CD14-positive monocyte (primary cell): Measurements from ENCODE around the gene CTNNA2. TPM values are rescaled to one million over a fixed set of nuclear protein-coding genes. Genes with fewer than 3 reads are reported as not detected.

Experiments used
- DNase-seq, 3 donors: peaks; one replicate each; pipeline ENCODE4 v3.0.0-alpha.2; 2011 to 2022
- H2AFZ ChIP-seq: 2 replicates; pipeline ENCODE4 v1.6.0; 2012; ENCODE audit warnings: mild to moderate bottlenecking, low read depth, low read length, inconsistent platforms; ENCODE audit not compliant: insufficient read depth, poor library complexity, severe bottlenecking
- H3K27ac ChIP-seq, 2 donors: 1 replicate in 1 of 2; 2 replicates in 1 of 2; pipeline ENCODE4 v1.5.1; 2012 to 2013; ENCODE audit warnings: low read length in 2 of 2, control low read depth in 1 of 2, inconsistent platforms in 1 of 2, low read depth in 1 of 2, mild to moderate bottlenecking in 1 of 2
- H3K27me3 ChIP-seq, 2 donors: one replicate each; pipeline versions ENCODE4 v1.6.0 to v1.6.1; 2011 to 2013; ENCODE audit warnings: low read length in 2 of 2; ENCODE audit not compliant: control insufficient read depth in 2 of 2, insufficient read depth in 2 of 2
- H3K36me3 ChIP-seq, 2 donors: replicated peaks in 1 of 2; 1 replicate in 1 of 2; 2 replicates in 1 of 2; pipeline versions ENCODE4 v1.5.1 to v1.6.1; 2012 to 2013; ENCODE audit warnings: low read length in 2 of 2, control low read depth in 1 of 2, inconsistent platforms in 1 of 2, mild to moderate bottlenecking in 1 of 2; ENCODE audit not compliant: insufficient read depth in 2 of 2, control insufficient read depth in 1 of 2
- H3K4me1 ChIP-seq, 2 donors: 1 replicate in 1 of 2; 2 replicates in 1 of 2; pipeline versions ENCODE4 v1.5.1 to v1.6.1; 2012 to 2013; ENCODE audit warnings: low read length in 2 of 2, control low read depth in 1 of 2, inconsistent platforms in 1 of 2, mild to moderate bottlenecking in 1 of 2, moderate library complexity in 1 of 2; ENCODE audit not compliant: insufficient read depth in 2 of 2, control insufficient read depth in 1 of 2
- H3K4me2 ChIP-seq: replicated peaks from 2 replicates; pipeline ENCODE3; 2012; ENCODE audit warnings: low read length, moderate library complexity, mild to moderate bottlenecking; ENCODE audit not compliant: poor library complexity, severe bottlenecking; ENCODE audit errors: extremely low read depth
- H3K4me3 ChIP-seq, 3 experiments: fragments of 200-600 bp in 1 of 3; sonication (generic) in 1 of 3; replicated peaks in 1 of 3; 1 replicate in 2 of 3; 2 replicates in 1 of 3; pipeline ENCODE4 v1.5.1; 2011 to 2013; ENCODE audit warnings: low read length in 3 of 3, mild to moderate bottlenecking in 3 of 3, control low read depth in 2 of 3, low read depth in 2 of 3, inconsistent platforms in 1 of 3, moderate library complexity in 1 of 3
- H3K79me2 ChIP-seq: 2 replicates; pipeline ENCODE4 v1.6.0; 2012; ENCODE audit warnings: mild to moderate bottlenecking, control low read depth, inconsistent platforms, low read length, moderate library complexity; ENCODE audit not compliant: insufficient read depth
- H3K9ac ChIP-seq: 2 replicates; pipeline ENCODE4 v1.6.0; 2017; ENCODE audit warnings: low read length, mild to moderate bottlenecking; ENCODE audit not compliant: insufficient read depth, poor library complexity, severe bottlenecking
- H3K9me3 ChIP-seq, 2 donors: replicated peaks in 1 of 2; 1 replicate in 1 of 2; 2 replicates in 1 of 2; pipeline versions ENCODE4 v1.5.1 to v1.6.1; 2012 to 2013; ENCODE audit warnings: low read length in 2 of 2, control low read depth in 1 of 2; ENCODE audit not compliant: control insufficient read depth in 1 of 2, insufficient read depth in 1 of 2
- H4K20me1 ChIP-seq: 2 replicates; pipeline ENCODE4 v1.6.0; 2012; ENCODE audit warnings: mild to moderate bottlenecking, low read length, control low read depth, moderate library complexity; ENCODE audit not compliant: insufficient read depth
- H3K27ac Mint-ChIP-seq, 7 donors: one replicate each; pipeline ENCODE4 v1.8.0; 2020; ENCODE audit warnings: mild to moderate bottlenecking in 7 of 7, mixed read lengths in 7 of 7, moderate library complexity in 6 of 7, inconsistent platforms in 2 of 7
- H3K27me3 Mint-ChIP-seq, 3 donors: one replicate each; pipeline ENCODE4 v1.8.0; 2021 to 2022; ENCODE audit warnings: low read depth in 3 of 3, mild to moderate bottlenecking in 3 of 3, mixed read lengths in 3 of 3, moderate library complexity in 3 of 3, inconsistent platforms in 1 of 3
- H3K36me3 Mint-ChIP-seq, 2 donors: one replicate each; pipeline ENCODE4 v1.8.0; 2020; ENCODE audit warnings: mixed read lengths in 2 of 2, inconsistent platforms in 1 of 2, mild to moderate bottlenecking in 1 of 2
- H3K4me1 Mint-ChIP-seq: one replicate; pipeline ENCODE4 v1.8.0; 2020; ENCODE audit warnings: mild to moderate bottlenecking, mixed read lengths
- H3K4me3 Mint-ChIP-seq, 2 donors: one replicate each; pipeline ENCODE4 v1.8.0; 2020; ENCODE audit warnings: mild to moderate bottlenecking in 2 of 2, mixed read lengths in 2 of 2, moderate library complexity in 1 of 2
- H3K9me3 Mint-ChIP-seq, 7 donors: one replicate each; pipeline ENCODE4 v1.8.0; 2020 to 2022; ENCODE audit warnings: mixed read lengths in 7 of 7, mild to moderate bottlenecking in 6 of 7, moderate library complexity in 6 of 7, inconsistent platforms in 2 of 7
- WGBS: methylation state at CpG from one replicate; pipeline ENCODE4 v1.1.5; 2013; ENCODE audit warnings: missing lambda C conversion rate; ENCODE audit not compliant: insufficient coverage; 5-methylcytosine and 5-hydroxymethylcytosine counted together
- intact Hi-C, 2 donors: fragments of 100-400 bp; cut with micrococcal nuclease; formaldehyde crosslinking; loops; one replicate each; pipeline versions ENCODE4 v1.15.0 to v1.15.1; 2023
- polyA plus RNA-seq, 3 donors: library from polyadenylated mRNA; depleted of rRNA in 1 of 3; unstranded in 2 of 3; stranded (reverse) in 1 of 3; fragments of 300-500 nt in 2 of 3; fragments of >200 nt in 1 of 3; fragmentation: Illumina TruSeq in 2 of 3; gene quantifications; 1 replicate in 2 of 3; 2 replicates in 1 of 3; pipeline ENCODE4 v1.2.3, GENCODE V29; 2012 to 2021
- TF ChIP-seq, protein P1 (sequence below): fragments of 200-600 bp; IDR thresholded peaks from one replicate; pipeline ENCODE4 v1.8.0; 2022; ENCODE audit warnings: antibody characterized with exemption, mild to moderate bottlenecking

Gene CTNNA2
- polyA plus RNA-seq, 3 donors = not detected

DNA sequence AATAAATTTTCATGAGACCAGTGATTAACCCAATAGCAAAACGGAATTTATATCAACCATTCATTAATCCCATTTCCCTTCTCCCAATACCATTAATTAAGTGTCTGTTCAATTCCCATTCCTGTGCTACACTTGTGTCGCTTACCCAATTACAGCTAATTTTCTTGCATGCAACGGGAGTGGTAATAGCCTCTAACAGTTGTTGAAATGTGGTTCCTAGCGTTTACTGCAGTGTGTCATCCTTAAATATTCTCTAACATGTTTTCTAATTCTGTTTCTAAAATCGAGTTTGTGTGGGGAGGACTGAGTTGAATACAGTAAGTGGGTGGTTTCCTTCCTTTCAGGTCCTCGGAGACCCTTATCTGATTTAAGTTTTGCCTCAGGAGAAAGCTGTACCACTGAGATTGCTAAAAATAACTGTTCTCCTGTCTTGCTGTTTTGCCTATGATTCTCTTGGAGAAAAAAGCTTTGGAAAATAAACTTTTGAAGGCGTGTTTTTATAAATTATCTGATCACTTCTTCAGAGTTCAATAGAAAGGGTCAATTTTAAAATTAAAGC, 851.0 kb downstream of the CTNNA2 start:
- intact Hi-C loops = no loop called here
- H3K4me1 Mint-ChIP-seq = peaks cover 3% of the 10 kb centered on the region

DNA sequence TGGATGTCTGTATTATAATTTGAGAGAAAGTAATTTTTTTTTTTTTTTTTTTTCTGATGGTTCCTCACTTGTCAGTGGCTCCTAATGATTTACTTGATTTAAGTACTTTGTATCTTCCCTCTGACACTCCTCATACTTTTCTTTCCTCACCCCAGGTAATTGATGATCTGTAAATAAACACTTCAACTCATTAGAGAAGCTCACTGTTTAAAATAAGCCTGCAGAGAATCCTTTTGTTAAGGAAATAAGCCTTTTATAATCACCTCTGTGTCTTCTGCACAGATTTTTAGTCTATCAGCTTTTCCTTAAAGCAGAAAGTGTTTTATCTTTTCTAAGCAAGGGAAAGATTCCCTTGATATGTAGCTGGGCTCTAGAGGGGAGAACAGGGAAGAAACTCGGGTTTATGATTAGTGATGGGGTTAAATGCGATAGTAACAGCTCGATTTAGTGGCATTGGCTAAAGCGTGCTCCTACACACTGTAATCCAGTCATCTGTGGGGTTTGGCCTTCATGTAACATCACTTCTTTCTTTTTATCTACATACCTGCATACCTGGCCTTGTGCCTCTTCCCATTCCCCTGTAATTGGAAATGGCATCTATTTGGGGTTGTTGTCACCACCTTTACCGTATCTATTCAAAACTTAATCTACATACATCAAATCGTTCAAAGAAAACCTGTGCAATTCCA, 851.8 kb downstream of the CTNNA2 start:
- WGBS = 100% methylated on average over 1 of the region's 6 CpGs
- H3K27me3 Mint-ChIP-seq = peaks cover 0 to 3% (median 2%) of the 10 kb centered on the region in 3 donors

More for the DNA sequence above, 851.0 kb downstream of the CTNNA2 start:
- no peaks in the 10 kb centered on the region for H3K27me3 ChIP-seq
- H4K20me1 ChIP-seq = no peaks in the 10 kb centered on the region
- no peaks in the 10 kb centered on the region for H3K79me2 ChIP-seq
- no peaks in the 10 kb centered on the region for H3K36me3 ChIP-seq
- 0% methylated on average over 1 of the region's 7 CpGs for WGBS
- no peak overlapping the region for H3K27ac ChIP-seq
- no peak overlapping the region for H2AFZ ChIP-seq
- no peaks in the 10 kb centered on the region for H3K4me1 ChIP-seq
- no peak overlapping the region for H3K4me2 ChIP-seq
- no peak for DNase-seq
- Mint-ChIP-seq H3K36me3 (no peaks in the 10 kb centered on the region), H3K9me3 (peaks cover 0 to 4% (median 0%) of the 10 kb centered on the region in 7 donors), H3K4me3 (no peak overlapping the region), H3K27ac (no peak overlapping the region), H3K27me3 (peaks cover 0 to 3% (median 2%) of the 10 kb centered on the region in 3 donors)
- H3K9ac ChIP-seq = no peak overlapping the region
- H3K4me3 ChIP-seq = no peak overlapping the region
- H3K9me3 ChIP-seq = peaks cover 0 to 3% of the 10 kb centered on the region in 2 donors
- TF ChIP-seq, protein P1, sequence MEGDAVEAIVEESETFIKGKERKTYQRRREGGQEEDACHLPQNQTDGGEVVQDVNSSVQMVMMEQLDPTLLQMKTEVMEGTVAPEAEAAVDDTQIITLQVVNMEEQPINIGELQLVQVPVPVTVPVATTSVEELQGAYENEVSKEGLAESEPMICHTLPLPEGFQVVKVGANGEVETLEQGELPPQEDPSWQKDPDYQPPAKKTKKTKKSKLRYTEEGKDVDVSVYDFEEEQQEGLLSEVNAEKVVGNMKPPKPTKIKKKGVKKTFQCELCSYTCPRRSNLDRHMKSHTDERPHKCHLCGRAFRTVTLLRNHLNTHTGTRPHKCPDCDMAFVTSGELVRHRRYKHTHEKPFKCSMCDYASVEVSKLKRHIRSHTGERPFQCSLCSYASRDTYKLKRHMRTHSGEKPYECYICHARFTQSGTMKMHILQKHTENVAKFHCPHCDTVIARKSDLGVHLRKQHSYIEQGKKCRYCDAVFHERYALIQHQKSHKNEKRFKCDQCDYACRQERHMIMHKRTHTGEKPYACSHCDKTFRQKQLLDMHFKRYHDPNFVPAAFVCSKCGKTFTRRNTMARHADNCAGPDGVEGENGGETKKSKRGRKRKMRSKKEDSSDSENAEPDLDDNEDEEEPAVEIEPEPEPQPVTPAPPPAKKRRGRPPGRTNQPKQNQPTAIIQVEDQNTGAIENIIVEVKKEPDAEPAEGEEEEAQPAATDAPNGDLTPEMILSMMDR = no peak

More for the DNA sequence above, 851.8 kb downstream of the CTNNA2 start:
- no peak overlapping the region for H3K4me3 ChIP-seq
- no peaks in the 10 kb centered on the region for H3K9me3 ChIP-seq
- H3K9me3 Mint-ChIP-seq = no peaks in the 10 kb centered on the region
- H3K9ac ChIP-seq = no peak overlapping the region
- no peak overlapping the region for H2AFZ ChIP-seq
- no peak for DNase-seq
- H3K27me3 ChIP-seq = no peaks in the 10 kb centered on the region
- H3K4me1 Mint-ChIP-seq = peaks cover 3% of the 10 kb centered on the region
- H3K4me2 ChIP-seq = no peak overlapping the region
- TF ChIP-seq, protein P1 = no peak
- no peak overlapping the region for H3K4me3 Mint-ChIP-seq
- no peaks in the 10 kb centered on the region for H3K36me3 ChIP-seq
- H3K4me1 ChIP-seq = no peaks in the 10 kb centered on the region
- no peak overlapping the region for H3K27ac Mint-ChIP-seq
- intact Hi-C loops = no loop called here
- no peak overlapping the region for H3K27ac ChIP-seq
- H3K36me3 Mint-ChIP-seq = no peaks in the 10 kb centered on the region
- no peaks in the 10 kb centered on the region for H4K20me1 ChIP-seq
- H3K79me2 ChIP-seq = no peaks in the 10 kb centered on the region
